ENCODE results near the gene TMEM30B.

- TF ChIP-seq CTCF (IDR thresholded peaks at IDR 0.05; ENCODE audit: insufficient read depth, low read depth, low read length), result no peak
- no peak for TF ChIP-seq EZH2 (IDR thresholded peaks at IDR 0.05; ENCODE audit: insufficient read depth, low read length)
Measured at GRCh38 chr14:61227884-61228591, 53.1 kb downstream of the TMEM30B start.
